ENCODE data around the gene KPNB1.

DNA sequence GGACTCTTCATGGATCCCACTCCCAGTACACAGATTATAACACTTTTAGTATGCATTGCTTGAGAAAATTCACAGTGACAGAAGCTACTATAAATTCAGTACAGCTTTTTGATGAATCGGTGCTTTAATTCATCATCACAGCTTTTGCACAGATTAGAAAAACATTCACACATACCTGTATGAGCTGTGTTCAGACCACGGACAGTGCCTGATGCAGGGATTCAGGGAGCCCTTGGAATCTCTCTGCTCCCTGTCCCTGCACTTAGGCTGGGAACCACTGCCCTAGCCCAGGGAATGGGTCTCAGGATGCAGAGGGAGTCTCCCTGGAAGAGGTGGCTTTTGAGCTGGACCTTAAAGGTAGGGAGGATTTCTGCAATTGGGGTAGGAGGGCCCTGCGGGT lies 58.2 kb downstream of the KPNB1 start:
- TF ChIP-seq POLR2A (IDR thresholded peaks at IDR 0.05; ENCODE audit: low read depth) (no peak), EP300 (IDR thresholded peaks at IDR 0.05) (no peak)
- TF ChIP-seq, protein P1, sequence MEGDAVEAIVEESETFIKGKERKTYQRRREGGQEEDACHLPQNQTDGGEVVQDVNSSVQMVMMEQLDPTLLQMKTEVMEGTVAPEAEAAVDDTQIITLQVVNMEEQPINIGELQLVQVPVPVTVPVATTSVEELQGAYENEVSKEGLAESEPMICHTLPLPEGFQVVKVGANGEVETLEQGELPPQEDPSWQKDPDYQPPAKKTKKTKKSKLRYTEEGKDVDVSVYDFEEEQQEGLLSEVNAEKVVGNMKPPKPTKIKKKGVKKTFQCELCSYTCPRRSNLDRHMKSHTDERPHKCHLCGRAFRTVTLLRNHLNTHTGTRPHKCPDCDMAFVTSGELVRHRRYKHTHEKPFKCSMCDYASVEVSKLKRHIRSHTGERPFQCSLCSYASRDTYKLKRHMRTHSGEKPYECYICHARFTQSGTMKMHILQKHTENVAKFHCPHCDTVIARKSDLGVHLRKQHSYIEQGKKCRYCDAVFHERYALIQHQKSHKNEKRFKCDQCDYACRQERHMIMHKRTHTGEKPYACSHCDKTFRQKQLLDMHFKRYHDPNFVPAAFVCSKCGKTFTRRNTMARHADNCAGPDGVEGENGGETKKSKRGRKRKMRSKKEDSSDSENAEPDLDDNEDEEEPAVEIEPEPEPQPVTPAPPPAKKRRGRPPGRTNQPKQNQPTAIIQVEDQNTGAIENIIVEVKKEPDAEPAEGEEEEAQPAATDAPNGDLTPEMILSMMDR (IDR thresholded peaks at IDR 0.05): no peak
